Thyroid gland (tissue), 4 donors: ENCODE data around the gene KHDC4.

Source experiments
- CTCF ChIP-seq, 6 experiments: fragments of 200-600 bp in 3 of 6; fragments of 450-650 bp in 3 of 6; sonication (generic) in 3 of 6; IDR thresholded peaks; one replicate each; pipeline ENCODE4 v1.5.1; 2016 to 2019; ENCODE audit warnings: antibody characterized with exemption in 6 of 6, mild to moderate bottlenecking in 2 of 6, inconsistent platforms in 1 of 6, moderate library complexity in 1 of 6
- POLR2A ChIP-seq, 2 donors: fragments of 450-650 bp; IDR thresholded peaks; one replicate each; pipeline ENCODE4 v1.6.1; 2017; ENCODE audit warnings: antibody characterized with exemption in 2 of 2, mild to moderate bottlenecking in 2 of 2, moderate library complexity in 1 of 2

GRCh38 chr1:155981266-155982088 lies 47.3 kb upstream of the KHDC4 start:
- TF ChIP-seq CTCF (IDR thresholded peaks at IDR 0.05) (no peak), POLR2A (IDR thresholded peaks at IDR 0.05) (no peak)
